Skeletal muscle tissue (tissue), 4 donors: ENCODE measurements around the gene ZBTB7C. TPM values are rescaled to one million over a fixed set of nuclear protein-coding genes. Genes with fewer than 3 reads are reported as not detected.

ENCODE experiments used
- H3K27ac ChIP-seq: one replicate; pipeline ENCODE4 v1.7.0; 2013; ENCODE audit warnings: mild to moderate bottlenecking, low read depth, low read length, inconsistent platforms
- H3K27me3 ChIP-seq, 3 donors: one replicate each; pipeline ENCODE4 v1.7.0; 2013; ENCODE audit warnings: low read length in 3 of 3; ENCODE audit not compliant: control insufficient read depth in 3 of 3, insufficient read depth in 3 of 3
- H3K36me3 ChIP-seq, 3 donors: one replicate each; pipeline ENCODE4 v1.7.0; 2013; ENCODE audit warnings: low read length in 3 of 3; ENCODE audit not compliant: control insufficient read depth in 3 of 3, insufficient read depth in 3 of 3
- H3K4me1 ChIP-seq, 3 donors: one replicate each; pipeline ENCODE4 v1.7.0; 2013; ENCODE audit warnings: low read length in 3 of 3, mild to moderate bottlenecking in 3 of 3; ENCODE audit not compliant: control insufficient read depth in 3 of 3, insufficient read depth in 3 of 3
- H3K4me3 ChIP-seq, 3 donors: one replicate each; pipeline ENCODE4 v1.7.0; 2013; ENCODE audit warnings: low read length in 3 of 3
- H3K9ac ChIP-seq, 3 donors: one replicate each; pipeline ENCODE4 v1.7.0; 2013; ENCODE audit warnings: low read length in 3 of 3, mild to moderate bottlenecking in 3 of 3, moderate library complexity in 2 of 3, low read depth in 1 of 3
- H3K9me3 ChIP-seq, 3 donors: one replicate each; pipeline ENCODE4 v1.7.0; 2013; ENCODE audit warnings: low read length in 3 of 3; ENCODE audit not compliant: control insufficient read depth in 3 of 3
- total RNA-seq: library from RNA; depleted of rRNA; stranded (reverse); fragments of >200 nt; gene quantifications from one replicate; pipeline ENCODE4 v1.2.3, GENCODE V29; 2014
- donor health status: Osteomylitis.

The ZBTB7C gene
- total RNA-seq, 1 donor from 2014 or later = 2.6 TPM

GRCh38 chr18:48058486-48058885, 350.7 kb downstream of the ZBTB7C start:
- Histone ChIP-seq H3K4me3 (no peak overlapping the region), H3K9me3 (no peaks in the 10 kb centered on the region), H3K4me1 (peaks cover 0 to 8% (median 4%) of the 10 kb centered on the region in 3 donors), H3K27ac (no peak overlapping the region), H3K36me3 (no peaks in the 10 kb centered on the region), H3K27me3 (peaks cover 0 to 7% (median 0%) of the 10 kb centered on the region in 3 donors), H3K9ac (no peak overlapping the region)

DNA sequence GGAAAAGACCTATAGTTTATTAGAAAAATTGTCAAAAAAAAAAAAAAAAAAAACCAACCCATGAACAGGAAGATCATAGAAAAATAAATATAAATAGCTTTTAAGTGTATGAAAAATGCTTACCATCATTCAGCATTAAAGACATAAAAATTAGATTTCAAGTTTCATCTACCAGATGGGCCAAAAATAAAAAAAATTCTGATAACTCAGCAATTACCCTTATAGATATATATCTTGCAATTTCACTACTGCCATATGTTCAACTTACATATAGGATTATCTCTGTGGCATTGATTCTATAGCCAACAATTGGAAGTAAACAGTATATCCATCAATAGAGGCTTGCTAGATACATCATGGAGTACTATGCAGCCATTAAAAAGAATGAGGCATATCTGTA, 352.2 kb downstream of the ZBTB7C start:
- Histone ChIP-seq H3K27ac (no peak overlapping the region), H3K36me3 (no peaks in the 10 kb centered on the region), H3K27me3 (peaks cover 0 to 7% (median 0%) of the 10 kb centered on the region in 3 donors), H3K9me3 (no peaks in the 10 kb centered on the region), H3K4me3 (no peak overlapping the region), H3K9ac (no peak overlapping the region), H3K4me1 (peaks cover 0 to 11% (median 4%) of the 10 kb centered on the region in 3 donors)

DNA sequence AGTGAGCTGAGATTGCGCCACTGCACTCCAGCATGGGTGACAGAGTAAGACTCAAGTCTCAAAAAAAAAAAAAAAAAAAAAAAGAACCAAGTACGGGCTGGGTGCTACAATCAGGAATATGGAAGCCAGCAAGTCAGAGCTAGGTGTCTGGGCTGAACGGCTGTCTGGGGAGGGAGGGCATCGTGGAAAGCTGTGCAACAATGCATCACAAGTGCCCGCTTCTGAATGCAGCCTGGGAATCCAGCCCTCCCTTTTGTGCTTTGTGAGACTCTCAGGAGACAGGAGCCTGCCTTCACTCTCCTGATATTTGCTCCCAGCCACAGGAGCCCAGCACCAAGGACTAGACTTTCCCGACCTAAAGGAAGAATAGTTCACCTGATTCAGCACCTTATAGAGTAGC, 353.8 kb downstream of the ZBTB7C start:
- H3K36me3 ChIP-seq = no peaks in the 10 kb centered on the region
- H3K9me3 ChIP-seq = no peaks in the 10 kb centered on the region
- H3K4me1 ChIP-seq = peaks cover 0 to 11% (median 4%) of the 10 kb centered on the region in 3 donors
- H3K9ac ChIP-seq = no peak overlapping the region
- no peak overlapping the region for H3K4me3 ChIP-seq
- peaks cover 0 to 7% (median 4%) of the 10 kb centered on the region in 3 donors for H3K27me3 ChIP-seq
- no peak overlapping the region for H3K27ac ChIP-seq

DNA sequence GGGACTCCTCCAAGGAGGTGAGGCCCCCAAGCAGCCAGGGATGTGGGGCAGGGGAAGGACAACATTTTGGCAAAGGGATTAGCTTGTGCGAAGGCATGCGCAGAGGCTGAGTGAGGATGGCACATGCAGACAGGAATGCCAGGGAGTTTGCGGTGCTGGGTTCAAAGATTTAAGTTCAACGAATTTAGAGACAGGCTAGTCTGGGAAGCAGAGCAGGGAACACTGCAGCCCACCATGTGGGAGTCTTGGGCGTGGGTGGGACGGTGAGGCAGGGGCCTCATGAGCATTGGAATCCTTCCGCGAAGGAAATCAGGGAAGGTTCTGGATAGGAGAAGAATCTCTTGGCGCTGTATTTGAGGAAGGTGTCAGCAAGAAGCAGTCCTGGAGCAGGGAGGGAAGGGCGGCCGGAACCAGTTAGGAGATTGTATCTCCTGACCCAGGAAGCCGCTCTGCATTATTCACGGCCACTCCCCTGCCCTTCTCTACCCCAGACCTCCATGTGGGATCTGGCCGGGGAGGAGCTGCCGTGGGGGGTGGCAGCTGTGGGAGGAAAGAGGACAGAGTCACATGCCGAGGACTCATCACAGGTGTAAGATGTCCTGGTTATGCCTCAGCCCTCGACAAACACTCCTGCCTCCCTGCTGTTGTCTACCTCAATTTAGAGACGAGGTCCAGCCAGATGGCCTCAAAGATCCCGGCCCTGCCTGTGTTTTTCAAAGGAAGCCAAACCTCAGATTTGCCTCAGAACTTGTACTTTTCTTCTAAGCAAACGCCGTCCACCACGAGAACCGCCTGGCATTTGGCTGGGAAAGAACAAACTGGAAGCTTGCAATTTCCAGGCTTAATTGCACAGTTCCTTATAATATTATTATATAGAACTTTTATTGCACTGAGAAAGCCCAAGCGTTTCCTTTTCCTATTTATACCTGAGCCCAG, 355.0 kb downstream of the ZBTB7C start:
- H3K4me1 ChIP-seq = peaks cover 0 to 7% (median 4%) of the 10 kb centered on the region in 3 donors
- H3K9me3 ChIP-seq = no peaks in the 10 kb centered on the region
- no peak overlapping the region for H3K27ac ChIP-seq
- H3K9ac ChIP-seq = no peak overlapping the region
- H3K4me3 ChIP-seq = no peak overlapping the region
- peaks cover 0 to 7% (median 4%) of the 10 kb centered on the region in 3 donors for H3K27me3 ChIP-seq
- H3K36me3 ChIP-seq = no peaks in the 10 kb centered on the region

DNA sequence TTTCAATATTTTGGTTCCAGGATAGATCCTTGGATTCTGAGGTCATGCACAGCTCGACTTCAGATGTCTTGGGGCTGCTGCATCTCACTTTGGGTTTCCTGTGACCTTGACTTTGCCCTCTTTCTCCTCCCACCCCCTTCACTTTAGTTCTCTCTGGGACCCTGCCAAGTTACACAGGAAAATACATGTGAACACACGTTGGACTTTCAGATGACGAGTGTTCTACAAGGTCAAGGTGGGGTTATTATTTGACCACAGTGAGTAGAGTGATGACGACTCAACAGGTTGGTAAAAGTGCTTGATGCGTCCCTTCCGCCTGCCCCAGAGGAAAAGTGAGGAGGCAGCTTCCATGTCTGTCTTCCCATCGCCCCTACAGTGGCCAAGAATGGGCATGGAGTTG, 356.3 kb downstream of the ZBTB7C start:
- no peak overlapping the region for H3K4me3 ChIP-seq
- no peaks in the 10 kb centered on the region for H3K9me3 ChIP-seq
- peaks cover 0 to 2% (median 0%) of the 10 kb centered on the region in 3 donors for H3K4me1 ChIP-seq
- H3K27ac ChIP-seq = no peak overlapping the region
- no peaks in the 10 kb centered on the region for H3K36me3 ChIP-seq
- H3K27me3 ChIP-seq = peaks cover 0 to 7% (median 4%) of the 10 kb centered on the region in 3 donors
- H3K9ac ChIP-seq = no peak overlapping the region

- Histone ChIP-seq H3K27ac (no peak overlapping the region), H3K27me3 (peaks cover 0 to 7% (median 4%) of the 10 kb centered on the region in 3 donors), H3K36me3 (no peaks in the 10 kb centered on the region), H3K4me1 (peaks cover 0 to 2% (median 0%) of the 10 kb centered on the region in 3 donors), H3K4me3 (no peak overlapping the region), H3K9me3 (no peaks in the 10 kb centered on the region), H3K9ac (no peak overlapping the region)
Observed at GRCh38 chr18:48051945-48052840, 357.0 kb downstream of the ZBTB7C start.

- Histone ChIP-seq H3K4me3 (no peak overlapping the region), H3K9ac (no peak overlapping the region), H3K9me3 (peaks cover 0 to 2% (median 2%) of the 10 kb centered on the region in 3 donors), H3K27me3 (peaks cover 0 to 7% (median 4%) of the 10 kb centered on the region in 3 donors), H3K4me1 (peaks cover 0 to 2% (median 0%) of the 10 kb centered on the region in 3 donors), H3K27ac (no peak overlapping the region), H3K36me3 (no peaks in the 10 kb centered on the region)
Observed at GRCh38 chr18:48050176-48050575, 359.0 kb downstream of the ZBTB7C start.

GRCh38 chr18:48049757-48050156, 359.4 kb downstream of the ZBTB7C start:
- peaks cover 0 to 2% (median 0%) of the 10 kb centered on the region in 3 donors for H3K4me1 ChIP-seq
- H3K27me3 ChIP-seq = peaks cover 0 to 7% (median 4%) of the 10 kb centered on the region in 3 donors
- H3K9me3 ChIP-seq = peaks cover 0 to 3% (median 2%) of the 10 kb centered on the region in 3 donors
- no peak overlapping the region for H3K9ac ChIP-seq
- H3K4me3 ChIP-seq = no peak overlapping the region
- no peaks in the 10 kb centered on the region for H3K36me3 ChIP-seq
- H3K27ac ChIP-seq = no peak overlapping the region

GRCh38 chr18:48048251-48048650, 360.9 kb downstream of the ZBTB7C start:
- Histone ChIP-seq H3K4me1 (peaks cover 0 to 2% (median 0%) of the 10 kb centered on the region in 3 donors), H3K9ac (no peak overlapping the region), H3K27ac (no peak overlapping the region), H3K27me3 (peaks cover 0 to 4% (median 0%) of the 10 kb centered on the region in 3 donors), H3K9me3 (peaks cover 0 to 3% (median 2%) of the 10 kb centered on the region in 3 donors), H3K36me3 (no peaks in the 10 kb centered on the region), H3K4me3 (no peak overlapping the region)
